NCI-H2171 treated with DMSO at 0.1 percent for 48 hours (cell line): Measurements from ENCODE around the gene TMEM54.
"Not testable (repeated sequence)": the region's sequence is repeated elsewhere in the genome, so short reads cannot be mapped to it uniquely, and the experiment has no call there.

Experiments
- DNase-seq: peaks from one replicate; lab custom pipeline; 2025; lab: John Stamatoyannopoulos, UW

Gene TMEM54

GRCh38 chr1:32919811-32920733 is 18.9 kb upstream of the TMEM54 start:
- DNase-seq: no peak

- no peak for DNase-seq
Observed at GRCh38 chr1:32918179-32918578, 17.0 kb upstream of the TMEM54 start.

GRCh38 chr1:32917521-32917920 is 16.3 kb upstream of the TMEM54 start:
- no peak for DNase-seq

DNA sequence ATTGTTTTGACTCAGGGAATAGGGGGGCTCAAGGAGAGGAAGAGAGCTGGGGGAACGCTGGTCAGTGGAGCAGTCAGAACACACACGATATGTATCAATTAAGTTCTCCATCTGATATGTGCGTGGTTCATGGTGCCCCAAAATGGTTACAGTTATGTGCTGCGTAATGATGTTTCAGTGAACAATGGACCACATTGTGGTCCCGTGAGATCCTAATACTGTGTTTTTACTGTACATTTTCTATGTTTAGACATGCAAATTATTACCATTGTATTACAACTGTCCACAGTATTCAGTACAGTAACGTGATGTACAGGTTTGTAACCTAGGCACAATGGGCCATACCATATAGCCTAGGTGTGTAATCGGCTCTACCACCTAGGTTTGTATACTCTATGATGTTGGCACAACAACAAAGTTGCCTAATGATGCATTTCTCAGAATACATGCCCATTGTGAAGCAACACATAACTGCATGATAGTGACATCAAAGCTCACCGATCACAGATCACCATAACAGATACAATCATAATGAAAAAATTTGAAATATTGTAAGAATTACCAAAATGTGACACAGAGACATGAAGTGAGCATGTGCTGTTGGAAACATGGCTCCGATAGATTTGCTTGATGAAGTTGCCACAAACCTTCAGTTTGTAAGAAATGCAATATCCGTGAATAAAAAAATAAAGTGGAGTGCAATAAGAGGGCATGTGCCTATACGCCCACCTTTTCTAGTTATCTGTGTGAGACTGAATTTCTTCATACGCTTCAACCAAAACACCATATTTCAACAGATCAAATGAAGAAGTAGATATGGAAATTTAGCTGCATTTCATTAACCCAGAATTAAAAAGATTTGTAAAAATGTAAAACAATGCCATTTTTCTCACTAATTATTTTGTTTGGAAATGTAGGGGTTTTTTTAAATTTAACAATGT is 14.8 kb upstream of the TMEM54 start:
- DNase-seq: no peak

GRCh38 chr1:32910319-32910718 is 9.1 kb upstream of the TMEM54 start:
- no peak for DNase-seq

- DNase-seq: no peak
Observed at GRCh38 chr1:32907435-32907834, 6.2 kb upstream of the TMEM54 start.

- no peak for DNase-seq
Observed at GRCh38 chr1:32906654-32907053, 5.5 kb upstream of the TMEM54 start.

DNA sequence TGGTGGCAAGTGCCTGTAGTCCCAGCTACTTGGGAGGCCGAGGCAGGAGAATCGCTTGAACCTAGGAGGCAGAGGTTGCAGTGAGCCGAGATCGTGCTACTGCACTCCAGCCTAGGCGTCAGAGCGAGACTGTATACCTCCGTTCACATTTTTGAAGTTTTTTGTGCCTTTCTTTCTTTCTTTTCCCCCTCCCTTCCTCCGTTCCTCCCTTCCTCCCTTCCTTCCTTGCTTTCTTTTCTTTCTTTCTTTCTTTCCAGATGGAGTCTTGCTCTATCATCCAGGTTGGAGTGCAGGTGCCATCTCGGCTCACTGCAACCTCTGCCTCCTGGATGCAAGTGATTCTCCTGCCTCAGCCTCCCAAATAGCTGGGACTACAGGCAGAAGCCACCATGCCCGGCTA is 4.4 kb upstream of the TMEM54 start:
- DNase-seq: not testable (repeated sequence)

DNA sequence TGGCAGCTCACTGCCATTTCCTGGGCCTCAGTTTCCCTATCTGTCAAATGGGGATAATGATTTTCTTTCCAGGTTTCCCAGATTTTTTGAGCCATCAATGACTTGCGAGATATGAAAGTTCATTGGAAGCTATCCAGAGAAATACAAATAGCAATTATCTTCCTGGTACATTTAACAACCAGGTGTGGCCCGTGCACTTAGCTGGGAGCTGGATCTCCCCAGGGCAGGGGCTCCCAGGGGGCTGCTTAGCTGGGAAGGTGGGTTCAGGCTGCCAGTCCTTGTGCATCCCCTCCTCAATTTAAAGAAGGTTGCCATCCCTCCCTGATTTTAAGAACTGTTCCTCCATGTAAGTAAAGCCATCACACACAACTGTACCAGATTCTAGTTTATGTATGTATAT is 3.6 kb upstream of the TMEM54 start:
- no peak for DNase-seq

- no peak for DNase-seq
Observed at GRCh38 chr1:32903991-32904785, 3.0 kb upstream of the TMEM54 start.

DNA sequence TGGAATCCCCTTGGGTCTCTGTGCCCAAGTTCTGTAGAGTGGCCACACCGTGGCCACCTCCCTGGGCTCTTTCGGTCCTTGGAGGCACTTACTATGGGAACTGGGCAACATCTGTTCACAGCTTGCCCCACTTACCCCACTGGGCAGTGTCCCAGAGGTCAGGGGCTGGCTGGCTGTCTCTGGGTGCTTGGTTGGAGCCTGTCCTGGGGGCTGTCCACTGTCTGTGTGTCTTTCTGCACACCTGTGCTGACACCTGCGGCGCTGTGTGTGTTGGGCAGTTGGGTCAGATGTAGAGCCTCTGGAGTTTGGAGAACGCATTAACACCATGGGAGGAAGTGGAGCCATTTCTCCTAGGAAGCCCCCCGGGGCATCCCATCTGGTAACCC is 1.3 kb upstream of the TMEM54 start:
- no peak for DNase-seq

GRCh38 chr1:32901823-32902534 is 790 bp upstream of the TMEM54 start:
- DNase-seq: no peak

DNA sequence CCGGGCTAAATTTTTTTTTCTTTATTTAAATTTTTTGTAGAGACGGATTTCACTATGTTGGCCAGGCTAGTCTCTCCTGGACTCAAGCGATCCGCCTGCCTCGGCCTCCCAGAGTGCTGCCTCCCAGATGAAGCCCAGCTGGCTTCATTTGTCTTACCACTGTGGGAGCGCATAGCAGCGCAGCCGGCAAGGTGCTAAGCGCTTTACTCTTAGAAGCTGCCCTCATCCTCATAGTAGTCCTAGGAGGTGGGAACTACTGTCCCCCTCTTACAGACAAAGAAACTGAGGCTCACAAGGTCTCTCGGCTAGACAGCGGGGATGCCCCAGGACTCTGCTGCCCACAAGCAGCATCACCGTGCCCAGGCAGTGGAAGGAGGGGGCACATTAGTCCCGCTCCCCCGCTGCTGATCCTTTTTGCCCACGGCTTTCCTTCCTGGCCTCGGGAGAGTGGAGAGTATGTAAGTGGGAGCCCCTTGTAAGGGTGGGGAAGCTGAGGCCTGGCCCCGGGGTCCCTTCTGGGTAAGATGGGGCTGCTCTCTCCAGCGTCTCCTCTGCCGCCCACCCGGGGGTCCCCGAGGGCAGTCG is 726 bp downstream of the TMEM54 start:
- DNase-seq: no peak

GRCh38 chr1:32899586-32900296 is 1.4 kb downstream of the TMEM54 start:
- DNase-seq: peak; percentile 18

DNA sequence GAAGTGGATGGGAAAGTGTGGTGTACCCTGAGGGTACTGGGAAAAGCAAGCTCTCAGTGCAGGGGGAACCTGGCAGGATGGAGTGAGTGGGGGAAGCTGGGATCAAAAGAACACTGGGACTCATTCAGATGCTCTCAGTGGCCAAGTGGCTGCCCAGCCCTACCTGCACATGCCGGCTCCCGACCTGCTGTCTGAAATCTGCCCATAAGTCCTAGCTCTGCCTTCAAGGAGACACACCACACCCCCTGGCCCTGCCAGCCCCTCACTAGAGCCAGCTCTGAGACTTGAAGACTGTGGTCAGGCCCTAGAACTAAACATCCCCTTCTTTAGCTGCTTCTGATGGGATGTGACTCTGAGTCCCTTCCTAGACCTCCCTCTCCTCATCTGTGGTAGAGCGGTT is 2.2 kb downstream of the TMEM54 start:
- no peak for DNase-seq

DNA sequence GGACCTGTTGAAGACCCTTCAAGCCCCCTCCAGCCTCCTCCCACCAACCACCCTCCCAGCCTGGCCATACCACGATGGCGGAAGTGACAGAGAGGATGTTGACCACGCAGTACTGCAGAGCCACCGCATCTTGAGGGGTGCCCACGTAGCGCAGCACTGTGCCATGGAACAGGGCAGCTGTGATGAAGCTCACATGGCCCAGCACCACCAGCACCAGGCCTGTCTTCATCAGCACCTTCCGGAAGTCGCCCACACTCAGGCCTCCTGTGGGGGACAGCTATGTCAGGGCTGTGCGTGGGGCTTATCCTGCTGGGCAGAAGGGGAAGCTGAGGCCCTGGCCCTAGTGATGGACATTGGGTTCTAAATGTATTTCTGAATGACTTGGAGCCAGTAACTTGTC is 3.1 kb downstream of the TMEM54 start:
- DNase-seq: no peak

DNA sequence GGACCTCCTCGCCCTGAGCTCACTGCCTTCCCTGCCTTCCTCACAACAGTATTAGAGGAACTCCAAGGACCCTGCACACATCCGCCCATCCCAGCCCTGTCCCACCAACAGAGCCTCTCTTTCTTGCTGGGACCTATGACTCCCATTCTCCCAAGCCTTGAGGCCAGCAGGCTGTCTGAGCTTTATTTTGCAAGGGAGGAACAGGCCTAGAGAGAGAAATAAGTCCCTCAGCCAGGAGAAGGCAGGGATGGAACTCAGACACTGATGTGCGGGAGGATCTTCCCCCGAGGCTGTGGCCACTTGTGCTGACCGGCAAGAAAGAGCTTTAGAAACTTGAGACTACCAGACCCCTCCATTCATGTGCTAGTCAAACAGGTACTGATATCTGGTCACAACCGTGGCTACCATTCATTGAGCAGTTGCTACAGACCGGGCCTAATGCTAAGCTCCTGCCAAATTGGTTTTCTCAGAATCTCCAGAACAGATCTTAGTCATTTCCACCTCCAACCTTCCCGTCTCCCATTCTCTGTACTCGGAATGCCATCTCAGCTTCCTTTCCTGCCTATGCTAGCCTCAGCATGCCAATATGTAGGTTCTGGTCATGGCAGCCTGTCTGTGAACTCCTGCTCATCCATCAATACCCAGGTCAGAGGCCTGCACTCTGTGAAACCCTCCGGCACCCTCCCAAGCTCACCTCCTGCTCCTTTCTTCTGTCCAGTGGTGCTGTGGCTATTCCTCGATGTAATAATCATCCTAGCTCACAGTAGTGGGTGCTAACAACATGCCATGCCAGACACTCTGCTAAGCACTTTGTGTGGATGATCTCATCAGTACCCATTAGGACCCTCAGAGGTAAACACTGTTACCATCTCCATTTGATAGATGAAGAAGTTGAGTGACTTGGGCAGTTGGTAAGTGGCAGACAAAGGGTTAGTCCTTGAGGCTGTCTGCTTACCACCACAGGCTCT is 3.8 kb downstream of the TMEM54 start:
- DNase-seq: no peak

GRCh38 chr1:32896451-32896850 is 4.7 kb downstream of the TMEM54 start:
- DNase-seq: no peak
